Loucy (cell line): ENCODE measurements around the gene ANKS3.

Experiments used
- CTCF ChIP-seq: fragments of 200-600 bp; sonication (generic); conservative IDR thresholded peaks from 2 replicates; pipeline ENCODE4 v1.5.1; 2014; ENCODE audit warnings: mild to moderate bottlenecking, antibody characterized with exemption, low read length
- EZH2phosphoT487 ChIP-seq: fragments of 200-600 bp; IDR thresholded peaks from 2 replicates; pipeline ENCODE4 v1.6.1; 2018; ENCODE audit warnings: antibody characterized with exemption, mild to moderate bottlenecking, moderate library complexity, borderline replicate concordance

GRCh38 chr16:4688674-4689045 lies 45.4 kb downstream of the ANKS3 start:
- TF ChIP-seq CTCF (no peak), EZH2phosphoT487 (no peak)
